K562 (cell line): Measurements from ENCODE around the gene KLRF2. TPM values are rescaled to one million over a fixed set of nuclear protein-coding genes. Genes with fewer than 3 reads are reported as not detected.

Source experiments
- CREBBP ChIP-seq: IDR thresholded peaks from one replicate; pipeline ENCODE4 v1.6.1; 2012; ENCODE audit warnings: low read depth, mild to moderate bottlenecking, control low read depth, inconsistent platforms, low read length
- CREM ChIP-seq: IDR thresholded peaks from 2 replicates; pipeline ENCODE4 v1.6.1; 2014; ENCODE audit warnings: antibody characterized with exemption, low read depth
- CUX1 ChIP-seq: fragments of 200-800 bp; sonication (Bioruptor generic); IDR thresholded peaks from 2 replicates; pipeline ENCODE4 v1.6.1; 2016; ENCODE audit warnings: missing genetic modification characterization, missing compliant biosample characterization
- PBX2 ChIP-seq, 2 experiments: IDR thresholded peaks in 1 of 2; conservative IDR thresholded peaks in 1 of 2; 2 replicates each; pipeline ENCODE4 v1.6.1; 2016; ENCODE audit warnings: low read depth in 2 of 2, mild to moderate bottlenecking in 1 of 2, missing compliant biosample characterization in 1 of 2, missing genetic modification characterization in 1 of 2, moderate library complexity in 1 of 2
- SREBF2 ChIP-seq: sonication (generic); formaldehyde crosslinking; IDR thresholded peaks from 2 replicates; pipeline ENCODE4 v1.4.0; 2020; ENCODE audit warnings: mild to moderate bottlenecking, missing genetic modification reagents
- ZNF668 ChIP-seq: fragments of 250-450 bp; sonication (Bioruptor Pico); IDR thresholded peaks from 2 replicates; pipeline ENCODE4 v1.8.0; 2022; ENCODE audit warnings: mild to moderate bottlenecking, inconsistent platforms
- ZNF740 ChIP-seq, 3 experiments: fragments of 200-800 bp in 1 of 3; sonication (Bioruptor generic) in 1 of 3; sonication (generic) in 1 of 3; formaldehyde crosslinking in 1 of 3; IDR thresholded peaks; 2 replicates each; pipeline versions ENCODE4 v1.6.1 to v1.8.0; 2016 to 2022; ENCODE audit warnings: mild to moderate bottlenecking in 2 of 3, missing compliant biosample characterization in 2 of 3, missing genetic modification characterization in 2 of 3, missing genetic modification reagents in 1 of 3
- polyA plus RNA-seq, 8 experiments: library from polyadenylated mRNA; depleted of rRNA in 4 of 8; stranded (reverse) in 5 of 8; unstranded in 3 of 8; fragments of >200 nt; fragmentation: Nextera tagmentation in 2 of 8; fragmentation: Illumina TruSeq in 1 of 8; extraction: Ambion mirVana in 2 of 8; extraction: Trizol in 1 of 8; gene quantifications; 2 replicates each; pipeline versions ENCODE4 v1.2.1 to v1.2.3, GENCODE V29; 2011 to 2014; ENCODE audit warnings: inconsistent platforms in 1 of 8, missing spikeins in 1 of 8
- total RNA-seq, 7 experiments: library from RNA; depleted of rRNA in 6 of 7; stranded (reverse); fragments of >200 nt in 6 of 7; fragmentation: Illumina TruSeq in 2 of 7; extraction: Trizol in 2 of 7; gene quantifications; 2 replicates each; pipeline versions ENCODE4 v1.2.1 to v1.2.3, GENCODE V29; 2011 to 2021; ENCODE audit warnings: low replicate concordance in 1 of 7

The KLRF2 gene
- total and polyA plus RNA-seq, 9 of the 15 experiments (the other 6 are each of a cell fraction or from before 2014, with no cell fraction given) = not detected

- TF ChIP-seq ZNF740 (CRISPR knock-in tag; IDR thresholded peaks at IDR 0.05) (no peak), ZNF740 (tag; IDR thresholded peaks at IDR 0.05) (no peak), ZNF668 (CRISPR knock-in tag) (no peak), SREBF2 (no peak), CREM (no peak), CREBBP (no peak), PBX2 (CRISPR knock-in tag; IDR thresholded peaks at IDR 0.05; ENCODE audit: low read depth) (no peak), PBX2 (tag; conservative IDR thresholded peaks at IDR 0.05; ENCODE audit: low read depth) (no peak), CUX1 (CRISPR knock-in tag) (no peak)
- TF ChIP-seq, all 486 proteins: peak for 0
These were observed 52.7 kb downstream of the KLRF2 start (continued) for GRCh38 chr12:9933958-9934357.
